Inflammatory macrophage (primary cell): Measurements from ENCODE around the gene ZNF609.
"Not testable (repeated sequence)": the region's sequence is repeated elsewhere in the genome, so short reads cannot be mapped to it uniquely, and the experiment has no call there.

Experiments
- DNase-seq, 2 donors: peaks; one replicate each; pipeline ENCODE4 v3.0.0-alpha.2; 2020 to 2022

The ZNF609 gene

GRCh38 chr15:64623347-64623996 is 163.1 kb downstream of the ZNF609 start:
- DNase-seq, result peak in 1 of 2 donors; percentile 21

- DNase-seq, result no peak
Measured at GRCh38 chr15:64624242-64624641, 163.9 kb downstream of the ZNF609 start.

GRCh38 chr15:64629063-64629462 is 168.7 kb downstream of the ZNF609 start:
- no peak for DNase-seq

- peak in 1 of 2 donors; percentile 50 for DNase-seq
Measured at GRCh38 chr15:64630396-64631107, 170.2 kb downstream of the ZNF609 start.

- not testable (repeated sequence) for DNase-seq
Measured at GRCh38 chr15:64632639-64633038, 172.3 kb downstream of the ZNF609 start.

- DNase-seq, result no peak
Measured at GRCh38 chr15:64633332-64633731, 173.0 kb downstream of the ZNF609 start.

- peak in 1 of 2 donors; percentile 20 for DNase-seq
Measured at GRCh38 chr15:64634027-64634426, 173.6 kb downstream of the ZNF609 start.

- DNase-seq, result no peak
Measured at GRCh38 chr15:64634576-64635498, 174.5 kb downstream of the ZNF609 start.

- DNase-seq, result peak; percentile 48 to 54
Measured at GRCh38 chr15:64635499-64636495, 175.4 kb downstream of the ZNF609 start.

GRCh38 chr15:64636556-64636955 is 176.2 kb downstream of the ZNF609 start:
- DNase-seq, result no peak

GRCh38 chr15:64637412-64637811 is 177.0 kb downstream of the ZNF609 start:
- no peak for DNase-seq

GRCh38 chr15:64639744-64640143 is 179.4 kb downstream of the ZNF609 start:
- DNase-seq, result peak; percentile 77 to 86

- DNase-seq, result peak; percentile 20 to 49
Measured at GRCh38 chr15:64640146-64640871, 179.9 kb downstream of the ZNF609 start.

GRCh38 chr15:64642875-64643274 is 182.5 kb downstream of the ZNF609 start:
- DNase-seq, result no peak

- no peak for DNase-seq
Measured at GRCh38 chr15:64643685-64644084, 183.3 kb downstream of the ZNF609 start.

- not testable (repeated sequence) for DNase-seq
Measured at GRCh38 chr15:64644811-64645210, 184.4 kb downstream of the ZNF609 start.

- no peak for DNase-seq
Measured at GRCh38 chr15:64645995-64646394, 185.6 kb downstream of the ZNF609 start.

GRCh38 chr15:64647367-64647766 is 187.0 kb downstream of the ZNF609 start:
- no peak for DNase-seq

GRCh38 chr15:64650552-64650951 is 190.2 kb downstream of the ZNF609 start:
- DNase-seq, result no peak

- no peak for DNase-seq
Measured at GRCh38 chr15:64651601-64652191, 191.3 kb downstream of the ZNF609 start.

GRCh38 chr15:64653757-64654156 is 193.4 kb downstream of the ZNF609 start:
- DNase-seq, result peak in 1 of 2 donors; percentile 14
